H1 (cell line): Measurements from ENCODE around the gene TECTB. TPM values are rescaled to one million over a fixed set of nuclear protein-coding genes. Genes with fewer than 3 reads are reported as not detected.

Experiments used
- CTCF ChIA-PET: fragments of 300-600 bp; sonication (Branson Sonifier 250); formaldehyde crosslinking; loops from one replicate; lab custom pipeline; 2021; ENCODE audit not compliant: partially characterized antibody; lab: Charles Lee
- POLR2A ChIA-PET: fragments of 300-600 bp; sonication (Branson Sonifier 250); formaldehyde crosslinking; loops from one replicate; lab custom pipeline; 2021; ENCODE audit warnings: inconsistent platforms; ENCODE audit not compliant: partially characterized antibody; lab: Charles Lee
- DNase-seq, 2 experiments: peaks; one replicate each; pipeline versions ENCODE4 v3.0.0 to v3.0.0-alpha.2; 2010 to 2022; ENCODE audit warnings: low spot score in 2 of 2, low read depth in 1 of 2, mixed read lengths in 1 of 2
- FAIRE-seq: peaks from 2 replicates; lab custom pipeline; 2011; peaks lifted over from hg19 to GRCh38; lab: Jason Lieb, UNC
- H2AFZ ChIP-seq: 2 replicates; pipeline ENCODE4 v1.8.1; 2012; ENCODE audit warnings: low read length, inconsistent platforms
- H2AK5ac ChIP-seq: 2 replicates; pipeline ENCODE4 v1.6.1; 2013; ENCODE audit warnings: low read depth, low read length
- H2BK120ac ChIP-seq: replicated peaks from 2 replicates; pipeline ENCODE3; 2013; ENCODE audit warnings: low read depth, low read length, inconsistent platforms
- H2BK12ac ChIP-seq: 2 replicates; pipeline ENCODE4 v1.6.1; 2013; ENCODE audit warnings: low read depth, low read length
- H2BK15ac ChIP-seq: 2 replicates; pipeline ENCODE4 v1.6.1; 2013; ENCODE audit warnings: low read length
- H2BK20ac ChIP-seq: 2 replicates; pipeline ENCODE4 v1.6.1; 2013; ENCODE audit warnings: low read length
- H2BK5ac ChIP-seq: 2 replicates; pipeline ENCODE4 v1.6.1; 2013; ENCODE audit warnings: low read depth, low read length
- H3K14ac ChIP-seq: 2 replicates; pipeline ENCODE4 v1.6.1; 2013; ENCODE audit warnings: inconsistent platforms; ENCODE audit not compliant: insufficient read length
- H3K18ac ChIP-seq: 2 replicates; pipeline ENCODE4 v1.6.1; 2013; ENCODE audit warnings: low read length; ENCODE audit errors: extremely low read depth
- H3K23ac ChIP-seq: 2 replicates; pipeline ENCODE4 v1.6.1; 2013; ENCODE audit warnings: inconsistent platforms; ENCODE audit not compliant: insufficient read length
- H3K23me2 ChIP-seq: 2 replicates; pipeline ENCODE4 v1.6.1; 2013; ENCODE audit warnings: low read depth, low read length
- H3K27ac ChIP-seq: 2 replicates; pipeline ENCODE4 v1.6.1; 2011; ENCODE audit warnings: low read depth, low read length, inconsistent platforms
- H3K27me3 ChIP-seq, 4 experiments: replicated peaks in 1 of 4; 1 replicate in 1 of 4; 2 replicates in 3 of 4; pipeline versions ENCODE4 v1.6.1 to v1.8.1; 2011 to 2013; ENCODE audit warnings: low read length in 3 of 4, mild to moderate bottlenecking in 3 of 4, inconsistent platforms in 2 of 4, mixed read lengths in 2 of 4, moderate library complexity in 1 of 4; ENCODE audit not compliant: control insufficient read depth in 3 of 4, insufficient read depth in 3 of 4; ENCODE audit errors: extremely low read depth in 1 of 4
- H3K36me3 ChIP-seq, 4 experiments: 2 replicates each; pipeline versions ENCODE4 v1.6.1 to v1.8.1; 2011 to 2013; ENCODE audit warnings: mild to moderate bottlenecking in 4 of 4, low read length in 3 of 4, moderate library complexity in 2 of 4, control low read depth in 1 of 4, inconsistent platforms in 1 of 4; ENCODE audit not compliant: insufficient read depth in 4 of 4, control insufficient read depth in 2 of 4
- H3K4ac ChIP-seq: replicated peaks from 2 replicates; pipeline ENCODE3; 2013; ENCODE audit warnings: low read length, low read depth, mixed read lengths, inconsistent platforms; ENCODE audit not compliant: insufficient read length
- H3K4me1 ChIP-seq, 4 experiments: replicated peaks in 1 of 4; 1 replicate in 1 of 4; 2 replicates in 3 of 4; pipeline versions ENCODE4 v1.6.1 to v1.8.1; 2011 to 2013; ENCODE audit warnings: low read length in 3 of 4, inconsistent platforms in 2 of 4, mixed read lengths in 1 of 4; ENCODE audit not compliant: insufficient read depth in 4 of 4, control insufficient read depth in 3 of 4
- H3K4me2 ChIP-seq, 2 experiments: 2 replicates each; pipeline versions ENCODE4 v1.6.1 to v1.8.1; 2011 to 2013; ENCODE audit warnings: low read depth in 2 of 2, low read length in 2 of 2, control low read depth in 1 of 2, inconsistent platforms in 1 of 2, mild to moderate bottlenecking in 1 of 2; ENCODE audit not compliant: insufficient read depth in 1 of 2
- H3K4me3 ChIP-seq, 4 experiments: fragments of 200-600, 300-600 bp in 1 of 4; sonication (generic), shearing (Covaris generic), sonication (Bioruptor Twin) in 1 of 4; 2 replicates each; pipeline versions ENCODE4 v1.5.1 to v1.8.1; 2011 to 2016; ENCODE audit warnings: low read length in 4 of 4, low read depth in 3 of 4, control low read depth in 2 of 4, inconsistent platforms in 2 of 4, mild to moderate bottlenecking in 2 of 4, mixed read lengths in 1 of 4, moderate library complexity in 1 of 4; ENCODE audit not compliant: insufficient read depth in 2 of 4; ENCODE audit errors: extremely low read depth in 1 of 4
- H3K56ac ChIP-seq: replicated peaks from 2 replicates; pipeline ENCODE3; 2013; ENCODE audit warnings: low read depth, mild to moderate bottlenecking, mixed read lengths, low read length, inconsistent platforms; ENCODE audit not compliant: insufficient read length
- H3K79me1 ChIP-seq: 2 replicates; pipeline ENCODE4 v1.6.1; 2013; ENCODE audit warnings: low read depth, low read length, control low read depth
- H3K79me2 ChIP-seq, 2 experiments: 2 replicates each; pipeline versions ENCODE4 v1.6.1 to v1.8.1; 2012 to 2013; ENCODE audit warnings: low read length in 2 of 2, mild to moderate bottlenecking in 2 of 2, inconsistent platforms in 1 of 2; ENCODE audit not compliant: insufficient read depth in 2 of 2, control insufficient read depth in 1 of 2
- H3K9ac ChIP-seq, 4 experiments: replicated peaks in 1 of 4; 1 replicate in 1 of 4; 2 replicates in 3 of 4; pipeline versions ENCODE4 v1.6.1 to v1.8.1; 2011 to 2013; ENCODE audit warnings: low read depth in 3 of 4, low read length in 3 of 4, control low read depth in 2 of 4, mild to moderate bottlenecking in 2 of 4, moderate library complexity in 2 of 4, inconsistent platforms in 1 of 4; ENCODE audit errors: extremely low read depth in 1 of 4
- H3K9me3 ChIP-seq, 2 experiments: 2 replicates each; pipeline versions ENCODE4 v1.6.1 to v1.8.1; 2012 to 2013; ENCODE audit warnings: mild to moderate bottlenecking in 2 of 2, moderate library complexity in 2 of 2, control low read depth in 1 of 2, inconsistent platforms in 1 of 2, low read depth in 1 of 2, low read length in 1 of 2, mixed read lengths in 1 of 2; ENCODE audit not compliant: insufficient read depth in 2 of 2
- H4K20me1 ChIP-seq, 2 experiments: replicated peaks in 1 of 2; 2 replicates each; pipeline versions ENCODE3 to v1.8.1; 2011 to 2013; ENCODE audit warnings: inconsistent platforms in 2 of 2, low read length in 2 of 2, mild to moderate bottlenecking in 1 of 2; ENCODE audit not compliant: insufficient read depth in 2 of 2, control insufficient read depth in 1 of 2
- H4K5ac ChIP-seq: 2 replicates; pipeline ENCODE4 v1.6.1; 2013; ENCODE audit warnings: low read length, low read depth, mixed read lengths, inconsistent platforms; ENCODE audit not compliant: insufficient read length
- H4K8ac ChIP-seq: 2 replicates; pipeline ENCODE4 v1.8.0; 2013; ENCODE audit warnings: mild to moderate bottlenecking, moderate library complexity, low read length, inconsistent platforms; ENCODE audit not compliant: insufficient read depth; ENCODE audit errors: extremely low read depth
- H4K91ac ChIP-seq: replicated peaks from 2 replicates; pipeline ENCODE3; 2013; ENCODE audit warnings: low read length, mixed read lengths, inconsistent platforms; ENCODE audit not compliant: insufficient read length
- BRCA1 ChIP-seq: IDR thresholded peaks from 2 replicates; pipeline ENCODE4 v1.6.1; 2012; ENCODE audit warnings: low read depth, low read length, improper control_type of control experiment
- CHD1 ChIP-seq: IDR thresholded peaks from 2 replicates; pipeline ENCODE4 v1.6.1; 2012; ENCODE audit warnings: low read depth, low read length, improper control_type of control experiment
- EGR1 ChIP-seq: IDR thresholded peaks from 2 replicates; pipeline ENCODE4 v1.6.1; 2011; ENCODE audit warnings: low read depth, low read length, borderline replicate concordance
- EZH2 ChIP-seq: fragments of 200-600 bp; sonication (generic); IDR thresholded peaks from 2 replicates; pipeline ENCODE4 v1.7.1; 2012; ENCODE audit warnings: low read depth, mild to moderate bottlenecking, moderate library complexity, low read length, inconsistent platforms; ENCODE audit not compliant: severe bottlenecking
- JUND ChIP-seq: IDR thresholded peaks from 2 replicates; pipeline ENCODE4 v1.6.1; 2011; ENCODE audit warnings: mild to moderate bottlenecking, improper control_type of control experiment, low read length
- KDM4A ChIP-seq: IDR thresholded peaks from one replicate; pipeline ENCODE4 v1.7.1; 2012; ENCODE audit warnings: low read depth, mild to moderate bottlenecking, moderate library complexity, low read length, inconsistent platforms; ENCODE audit not compliant: severe bottlenecking
- KDM5A ChIP-seq: fragments of 200-600 bp; IDR thresholded peaks from 2 replicates; pipeline ENCODE4 v1.7.1; 2012; ENCODE audit warnings: mild to moderate bottlenecking, low read length, inconsistent platforms, mixed read lengths
- PHF8 ChIP-seq: fragments of 200-600 bp; sonication (generic); conservative IDR thresholded peaks from 2 replicates; pipeline ENCODE4 v1.7.1; 2012; ENCODE audit warnings: low read depth, mild to moderate bottlenecking, inconsistent platforms, low read length, moderate library complexity
- POU5F1 ChIP-seq: IDR thresholded peaks from 2 replicates; pipeline ENCODE4 v1.6.1; 2011; ENCODE audit warnings: low read depth, mild to moderate bottlenecking, low read length, moderate library complexity
- SAP30 ChIP-seq: fragments of 300-600 bp; sonication (generic); IDR thresholded peaks from 2 replicates; pipeline ENCODE4 v1.7.1; 2012; ENCODE audit warnings: low read length, moderate library complexity, mild to moderate bottlenecking, inconsistent platforms; ENCODE audit not compliant: insufficient read depth, insufficient replicate concordance
- TBP ChIP-seq: IDR thresholded peaks from 2 replicates; pipeline ENCODE4 v1.6.1; 2011; ENCODE audit warnings: low read depth, low read length, improper control_type of control experiment
- TEAD4 ChIP-seq: IDR thresholded peaks from 2 replicates; pipeline ENCODE4 v1.6.1; 2012; ENCODE audit warnings: low read depth, low read length, inconsistent platforms, mixed read lengths
- WGBS, 2 experiments: shearing (Covaris generic) in 1 of 2; methylation state at CpG; one replicate each; pipeline versions ENCODE4 v1.1.6 to v1.1.7; 2013 to 2015; ENCODE audit warnings: low lambda C conversion rate in 2 of 2, mixed read lengths in 2 of 2, inconsistent platforms in 1 of 2, low coverage in 1 of 2, missing lambda C conversion rate in 1 of 2; ENCODE audit not compliant: insufficient replicate concordance in 2 of 2, insufficient coverage in 1 of 2, insufficient read length in 1 of 2; ENCODE audit errors: extremely low coverage in 1 of 2, missing lambda C conversion rate in 1 of 2; 5-methylcytosine and 5-hydroxymethylcytosine counted together
- polyA plus RNA-seq, 7 experiments: library from polyadenylated mRNA; depleted of rRNA in 3 of 7; stranded (reverse) in 5 of 7; unstranded in 2 of 7; fragments of >200 nt in 5 of 7; fragments of 200-250 nt in 2 of 7; gene quantifications; 1 replicate in 5 of 7; 2 replicates in 1 of 7; 4 replicates in 1 of 7; pipeline versions ENCODE4 v1.2.1 to v1.2.3, GENCODE V29; 2011 to 2013; ENCODE audit warnings: missing spikeins in 2 of 7, mixed read lengths in 2 of 7
- total RNA-seq: library from RNA; stranded (reverse); fragmentation: NEBNext Ultra II Directional; extraction: Animal tissue kit (Norgen Biotek cat#: 25700); gene quantifications from 2 replicates; pipeline ENCODE4 v1.2.1, GENCODE V29; 2021
- TF ChIP-seq, protein P1 (sequence below): IDR thresholded peaks from 2 replicates; pipeline ENCODE4 v1.6.1; 2012; ENCODE audit warnings: low read length, inconsistent platforms

TECTB gene
- total and polyA plus RNA-seq, 2 of the 8 experiments (the other 6 are each of a cell fraction or from before 2014, with no cell fraction given) = not detected

DNA sequence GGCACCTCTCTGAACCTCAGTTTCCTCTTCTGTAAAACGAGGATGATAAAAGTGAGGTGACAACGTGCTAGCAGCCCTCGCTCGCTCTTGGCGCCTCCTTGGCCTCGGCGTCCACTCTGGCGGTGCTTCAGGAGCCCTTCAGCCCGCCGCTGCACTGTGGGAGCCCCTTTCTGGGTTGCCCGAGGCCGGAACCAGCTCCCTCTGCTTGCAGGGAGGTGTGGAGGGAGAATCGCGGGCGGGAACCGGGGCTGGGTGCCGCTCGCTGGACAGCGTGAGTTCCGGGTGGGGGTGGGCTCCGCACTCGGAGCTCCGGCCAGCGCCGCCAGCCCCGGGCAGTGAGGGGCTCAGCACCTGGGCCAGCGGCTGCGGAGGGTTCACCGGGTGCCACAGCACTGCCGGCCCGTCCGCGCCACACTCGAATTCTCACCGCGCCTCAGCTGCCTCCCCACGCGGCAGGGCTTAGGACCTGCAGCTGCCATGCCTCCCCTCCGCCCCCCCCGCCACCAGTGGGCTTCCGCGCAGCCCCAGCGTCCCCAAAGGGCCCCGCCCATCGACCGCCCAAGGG lies 66.4 kb downstream of the TECTB start:
- Histone ChIP-seq H3K4me3 (no peak overlapping the region), H2AFZ (no peak overlapping the region), H4K91ac (no peak overlapping the region), H4K20me1 (no peaks in the 10 kb centered on the region), H3K79me1 (no peaks in the 10 kb centered on the region), H3K27me3 (no peaks in the 10 kb centered on the region), H2BK5ac (no peak overlapping the region), H3K4ac (no peak overlapping the region), H3K4me1 (no peaks in the 10 kb centered on the region), H3K4me2 (no peak overlapping the region), H3K9me3 (no peaks in the 10 kb centered on the region), H2BK20ac (no peak overlapping the region), H3K14ac (no peak overlapping the region), H2BK12ac (no peak overlapping the region), H2AK5ac (no peak overlapping the region), H3K23me2 (no peaks in the 10 kb centered on the region), H3K36me3 (no peaks in the 10 kb centered on the region), H3K27ac (no peak overlapping the region), H3K18ac (no peak overlapping the region), H3K79me2 (no peaks in the 10 kb centered on the region), H4K8ac (no peak overlapping the region), H3K23ac (no peak overlapping the region), H2BK120ac (no peak overlapping the region), H3K9ac (no peak overlapping the region), H2BK15ac (no peak overlapping the region), H4K5ac (no peak overlapping the region), H3K56ac (no peak overlapping the region)
- TF ChIP-seq EGR1 (no peak), TEAD4 (no peak), SAP30 (no peak), JUND (no peak), KDM5A (no peak), PHF8 (no peak), CHD1 (no peak), POU5F1 (no peak), BRCA1 (no peak), EZH2 (no peak), TBP (no peak), KDM4A (no peak)
- TF ChIP-seq, protein P1, sequence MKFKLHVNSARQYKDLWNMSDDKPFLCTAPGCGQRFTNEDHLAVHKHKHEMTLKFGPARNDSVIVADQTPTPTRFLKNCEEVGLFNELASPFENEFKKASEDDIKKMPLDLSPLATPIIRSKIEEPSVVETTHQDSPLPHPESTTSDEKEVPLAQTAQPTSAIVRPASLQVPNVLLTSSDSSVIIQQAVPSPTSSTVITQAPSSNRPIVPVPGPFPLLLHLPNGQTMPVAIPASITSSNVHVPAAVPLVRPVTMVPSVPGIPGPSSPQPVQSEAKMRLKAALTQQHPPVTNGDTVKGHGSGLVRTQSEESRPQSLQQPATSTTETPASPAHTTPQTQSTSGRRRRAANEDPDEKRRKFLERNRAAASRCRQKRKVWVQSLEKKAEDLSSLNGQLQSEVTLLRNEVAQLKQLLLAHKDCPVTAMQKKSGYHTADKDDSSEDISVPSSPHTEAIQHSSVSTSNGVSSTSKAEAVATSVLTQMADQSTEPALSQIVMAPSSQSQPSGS = no peak
- CTCF ChIA-PET = interaction anchor here (0.9 to 1.7 kb wide), 8 partner anchors 12 to 234 kb away, joined by 3 to 4 read pairs (median 3); no protein-coding TSS in a partner anchor
- FAIRE-seq (no peak), DNase-seq (no peak)
- POLR2A ChIA-PET = no interaction called here
- 89% methylated on average over 7 of the region's 46 CpGs; no CpG with 5 or more reads in 1 of the 2 experiments for WGBS, 2 experiments
